G401.6 (cell line): ENCODE data around the gene KRT40.
"Not testable (repeated sequence)": the region's sequence is repeated elsewhere in the genome, so short reads cannot be mapped to it uniquely, and the experiment has no call there.

Source experiments
- FAIRE-seq: peaks from 2 replicates; lab custom pipeline; 2012; peaks lifted over from hg19 to GRCh38; lab: Jason Lieb, UNC

The KRT40 gene

GRCh38 chr17:40984226-40984625 is at the start of gene KRT40:
KRT40 (minus strand) TSS chr17:40984326; CDS start chr17:40984273, 53 bp downstream.
- no peak for FAIRE-seq

- no peak for FAIRE-seq
These were observed 45.6 kb upstream of the KRT40 start, which contains the start of gene KRTAP1-4 for GRCh38 chr17:41029633-41030245. KRTAP1-4 (minus strand) TSS chr17:41030195; CDS start chr17:41030078, 117 bp downstream.

GRCh38 chr17:41026715-41027471 is 42.8 kb upstream of the KRT40 start, which contains the start of gene KRTAP1-5:
KRTAP1-5 (minus strand) TSS chr17:41027208; CDS start chr17:41027155, 53 bp downstream.
- FAIRE-seq, result no peak

- no peak for FAIRE-seq
These were observed 40.6 kb upstream of the KRT40 start for GRCh38 chr17:41024697-41025096.

- no peak for FAIRE-seq
These were observed 36.2 kb upstream of the KRT40 start for GRCh38 chr17:41020336-41020735.

- no peak for FAIRE-seq
These were observed 35.3 kb upstream of the KRT40 start for GRCh38 chr17:41019415-41019814.

- FAIRE-seq, result no peak
These were observed 34.4 kb upstream of the KRT40 start for GRCh38 chr17:41018541-41018940.

- FAIRE-seq, result no peak
These were observed 32.6 kb upstream of the KRT40 start for GRCh38 chr17:41016578-41017215.

- FAIRE-seq, result no peak
These were observed 31.3 kb upstream of the KRT40 start for GRCh38 chr17:41015454-41015853.

- no peak for FAIRE-seq
These were observed 29.5 kb upstream of the KRT40 start for GRCh38 chr17:41013606-41014005.

GRCh38 chr17:41013181-41013580 is 29.1 kb upstream of the KRT40 start:
- FAIRE-seq, result peak; percentile 64

GRCh38 chr17:41012326-41013120 is 28.4 kb upstream of the KRT40 start:
- FAIRE-seq, result no peak

- FAIRE-seq, result no peak
These were observed 26.3 kb upstream of the KRT40 start for GRCh38 chr17:41010441-41010840.

- FAIRE-seq, result no peak
These were observed 25.8 kb upstream of the KRT40 start for GRCh38 chr17:41009936-41010335.

GRCh38 chr17:41009301-41009760 is 25.2 kb upstream of the KRT40 start:
- FAIRE-seq, result no peak

- no peak for FAIRE-seq
These were observed 24.7 kb upstream of the KRT40 start, which contains the start of gene KRTAP3-1 for GRCh38 chr17:41008811-41009210. KRTAP3-1 (minus strand) TSS chr17:41009128; CDS start chr17:41009074, 54 bp downstream.

GRCh38 chr17:41004397-41004796 is 20.3 kb upstream of the KRT40 start:
- FAIRE-seq, result no peak

- FAIRE-seq, result no peak
These were observed 19.8 kb upstream of the KRT40 start for GRCh38 chr17:41003926-41004325.

GRCh38 chr17:41002814-41003213 is 18.7 kb upstream of the KRT40 start:
- FAIRE-seq, result no peak

GRCh38 chr17:41001795-41002194 is 17.7 kb upstream of the KRT40 start:
- no peak for FAIRE-seq

GRCh38 chr17:40999563-40999962 is 15.4 kb upstream of the KRT40 start, which contains the start of gene KRTAP3-2:
KRTAP3-2 (minus strand) TSS chr17:40999906; CDS start chr17:40999853, 53 bp downstream.
- FAIRE-seq, result not testable (repeated sequence)

- FAIRE-seq, result no peak
These were observed 13.2 kb upstream of the KRT40 start for GRCh38 chr17:40997361-40997760.
